Fibroblast of the aortic adventitia (primary cell): ENCODE data around the gene ZMYND12. TPM values are rescaled to one million over a fixed set of nuclear protein-coding genes. Genes with fewer than 3 reads are reported as not detected.

Experiments used
- DNase-seq: peaks from one replicate; pipeline ENCODE4 v3.0.0-alpha.2; 2010; ENCODE audit warnings: low read depth
- H3K4me3 ChIP-seq: 2 replicates; pipeline ENCODE4 v1.5.1; 2011; ENCODE audit warnings: low read depth, mild to moderate bottlenecking, control low read depth, low read length, moderate library complexity
- CTCF ChIP-seq: IDR thresholded peaks from 2 replicates; pipeline ENCODE4 v1.5.1; 2011; ENCODE audit warnings: mild to moderate bottlenecking, low read length, control low read depth, inconsistent platforms; ENCODE audit not compliant: insufficient read depth
- total RNA-seq: library from RNA; depleted of rRNA; stranded (reverse); fragments of >200 nt; gene quantifications from 2 replicates; pipeline ENCODE4 v1.2.3, GENCODE V29; 2012; ENCODE audit warnings: low replicate concordance

Gene ZMYND12
- total RNA-seq, 1 donor = 1.6 TPM

- H3K4me3 ChIP-seq = no peak overlapping the region
- DNase-seq = no peak
- no peak for TF ChIP-seq CTCF
These were observed 6.6 kb downstream of the ZMYND12 start for GRCh38 chr1:42449256-42449655.

GRCh38 chr1:42442662-42443061 is 13.2 kb downstream of the ZMYND12 start:
- no peak for DNase-seq
- H3K4me3 ChIP-seq = no peak overlapping the region
- TF ChIP-seq CTCF = no peak

GRCh38 chr1:42439940-42440339 is 15.9 kb downstream of the ZMYND12 start:
- H3K4me3 ChIP-seq = no peak overlapping the region
- DNase-seq = peak; percentile 74
- no peak for TF ChIP-seq CTCF

- no peak for TF ChIP-seq CTCF
- no peak overlapping the region for H3K4me3 ChIP-seq
- DNase-seq = no peak
These were observed 21.5 kb downstream of the ZMYND12 start for GRCh38 chr1:42434340-42434739.

- no peak for TF ChIP-seq CTCF
- no peak for DNase-seq
- no peak overlapping the region for H3K4me3 ChIP-seq
These were observed 22.5 kb downstream of the ZMYND12 start for GRCh38 chr1:42433369-42433768.

- DNase-seq = no peak
- H3K4me3 ChIP-seq = no peak overlapping the region
- TF ChIP-seq CTCF = no peak
These were observed 23.1 kb downstream of the ZMYND12 start for GRCh38 chr1:42432714-42433113.

- TF ChIP-seq CTCF = no peak
- DNase-seq = no peak
- H3K4me3 ChIP-seq = no peak overlapping the region
These were observed 24.3 kb downstream of the ZMYND12 start for GRCh38 chr1:42431514-42431913.
